ENCODE data around the gene RB1. TPM values are rescaled to one million over a fixed set of nuclear protein-coding genes. Genes with fewer than 3 reads are reported as not detected.

Gene RB1
- total RNA-seq, 4 donors from 2014 or later, result 28.4 to 33.2 (median 29.9) TPM

GRCh38 chr13:48492470-48493065 is 189.0 kb downstream of the RB1 start:
- Histone ChIP-seq H3K4me1 (peaks cover 0 to 25% (median 17%) of the 10 kb centered on the region in 4 donors), H3K4me3 (peak overlapping the region; percentile 7 to 28 (median 15)), H3K27ac (replicated peaks in 1 of 4) (peak overlapping the region; percentile 41 to 65 (median 54)), H3K27me3 (no peaks in the 10 kb centered on the region), H3K36me3 (peaks cover 0 to 16% (median 3%) of the 10 kb centered on the region in 4 donors), H3K9me3 (no peaks in the 10 kb centered on the region)
- TF ChIP-seq POLR2AphosphoS5 (IDR thresholded peaks at IDR 0.05), result peak; percentile 60 to 69
- TF ChIP-seq, protein P1, sequence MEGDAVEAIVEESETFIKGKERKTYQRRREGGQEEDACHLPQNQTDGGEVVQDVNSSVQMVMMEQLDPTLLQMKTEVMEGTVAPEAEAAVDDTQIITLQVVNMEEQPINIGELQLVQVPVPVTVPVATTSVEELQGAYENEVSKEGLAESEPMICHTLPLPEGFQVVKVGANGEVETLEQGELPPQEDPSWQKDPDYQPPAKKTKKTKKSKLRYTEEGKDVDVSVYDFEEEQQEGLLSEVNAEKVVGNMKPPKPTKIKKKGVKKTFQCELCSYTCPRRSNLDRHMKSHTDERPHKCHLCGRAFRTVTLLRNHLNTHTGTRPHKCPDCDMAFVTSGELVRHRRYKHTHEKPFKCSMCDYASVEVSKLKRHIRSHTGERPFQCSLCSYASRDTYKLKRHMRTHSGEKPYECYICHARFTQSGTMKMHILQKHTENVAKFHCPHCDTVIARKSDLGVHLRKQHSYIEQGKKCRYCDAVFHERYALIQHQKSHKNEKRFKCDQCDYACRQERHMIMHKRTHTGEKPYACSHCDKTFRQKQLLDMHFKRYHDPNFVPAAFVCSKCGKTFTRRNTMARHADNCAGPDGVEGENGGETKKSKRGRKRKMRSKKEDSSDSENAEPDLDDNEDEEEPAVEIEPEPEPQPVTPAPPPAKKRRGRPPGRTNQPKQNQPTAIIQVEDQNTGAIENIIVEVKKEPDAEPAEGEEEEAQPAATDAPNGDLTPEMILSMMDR (IDR thresholded peaks at IDR 0.05), result no peak
- no peak for TF ChIP-seq EP300 (IDR thresholded peaks at IDR 0.05)
- 51% methylated on average over 16 of the region's 16 CpGs for WGBS
- DNase-seq (ENCODE audit: extremely low spot score), result no peak
- intact Hi-C loops (cut with DNase I), result no loop called here

DNA sequence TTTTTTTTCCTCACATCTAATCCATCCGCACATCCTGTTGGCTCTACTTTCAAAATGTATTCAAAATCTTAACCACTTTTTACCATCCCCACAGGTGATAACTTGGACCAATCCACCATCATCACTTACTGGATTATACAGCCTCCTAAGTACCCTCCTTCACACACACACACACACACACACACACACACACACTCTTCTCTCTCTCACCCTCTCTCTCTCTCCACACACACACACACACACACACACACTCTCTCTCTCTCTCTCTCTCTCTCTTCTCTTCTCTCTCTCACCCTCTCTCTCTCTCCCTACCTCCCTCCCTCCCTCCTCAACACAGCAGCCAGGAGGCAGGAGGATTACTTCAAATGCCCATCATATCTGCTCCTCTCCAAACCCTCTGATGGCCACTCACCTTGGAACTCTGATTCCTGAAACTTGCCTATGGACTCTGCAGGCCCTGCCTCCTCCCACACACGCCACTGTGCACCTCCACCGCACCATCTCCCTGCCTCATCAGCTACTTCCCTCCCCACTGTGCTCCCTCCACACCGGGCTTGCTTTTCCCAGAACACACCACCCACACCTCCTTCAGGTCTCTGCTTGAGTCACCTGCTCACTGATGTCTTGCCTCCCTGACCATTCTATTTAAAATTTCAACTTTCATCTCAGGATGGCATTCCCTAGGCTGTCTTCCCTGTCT is 189.7 kb downstream of the RB1 start:
- WGBS, result 78% methylated on average over 4 of the region's 4 CpGs
- intact Hi-C loops (cut with DNase I), result no loop called here
- peak overlapping the region in 1 of 4 donors; percentile 7 for H3K4me3 ChIP-seq
- H3K36me3 ChIP-seq, result peaks cover 0 to 15% (median 3%) of the 10 kb centered on the region in 4 donors
- DNase-seq (ENCODE audit: extremely low spot score), result no peak
- peak overlapping the region in 3 of 4 donors; percentile 41 to 65 (median 53) for H3K27ac ChIP-seq (replicated peaks in 1 of 4)
- TF ChIP-seq POLR2AphosphoS5 (IDR thresholded peaks at IDR 0.05), result no peak
- H3K4me1 ChIP-seq, result peaks cover 0 to 25% (median 17%) of the 10 kb centered on the region in 4 donors
- no peaks in the 10 kb centered on the region for H3K9me3 ChIP-seq
- no peaks in the 10 kb centered on the region for H3K27me3 ChIP-seq

DNA sequence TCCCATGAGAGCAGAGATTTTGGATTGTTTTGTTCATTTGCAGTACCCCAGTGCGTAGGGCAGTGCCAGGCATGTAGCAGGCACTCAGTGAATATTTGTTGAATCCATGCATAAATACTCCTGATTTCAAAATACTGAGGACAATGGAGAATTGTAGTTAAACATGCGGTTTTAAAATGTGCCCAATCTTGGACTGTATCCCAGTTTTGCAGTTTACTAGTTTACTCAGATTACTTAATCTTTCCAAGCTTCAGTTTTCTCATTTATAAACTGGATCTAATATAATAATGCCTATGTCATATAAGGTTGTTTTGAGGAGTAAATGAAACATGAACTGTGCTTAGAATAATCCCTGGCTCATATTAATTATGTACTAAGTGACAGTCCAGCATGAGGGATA is 190.3 kb downstream of the RB1 start:
- peaks cover 0 to 16% (median 3%) of the 10 kb centered on the region in 4 donors for H3K36me3 ChIP-seq
- H3K27ac ChIP-seq (replicated peaks in 1 of 4), result no peak overlapping the region
- no peaks in the 10 kb centered on the region for H3K27me3 ChIP-seq
- TF ChIP-seq POLR2A (IDR thresholded peaks at IDR 0.05; ENCODE audit: low read depth) (no peak), EP300 (IDR thresholded peaks at IDR 0.05) (no peak), POLR2AphosphoS5 (IDR thresholded peaks at IDR 0.05) (no peak)
- TF ChIP-seq, protein P1 (IDR thresholded peaks at IDR 0.05), result no peak
- 85% methylated on average over 2 of the region's 2 CpGs for WGBS
- H3K9me3 ChIP-seq, result no peaks in the 10 kb centered on the region
- intact Hi-C loops (cut with DNase I), result no loop called here
- H3K4me3 ChIP-seq, result no peak overlapping the region
- peaks cover 0 to 25% (median 17%) of the 10 kb centered on the region in 4 donors for H3K4me1 ChIP-seq
- no peak for DNase-seq (ENCODE audit: extremely low spot score)

DNA sequence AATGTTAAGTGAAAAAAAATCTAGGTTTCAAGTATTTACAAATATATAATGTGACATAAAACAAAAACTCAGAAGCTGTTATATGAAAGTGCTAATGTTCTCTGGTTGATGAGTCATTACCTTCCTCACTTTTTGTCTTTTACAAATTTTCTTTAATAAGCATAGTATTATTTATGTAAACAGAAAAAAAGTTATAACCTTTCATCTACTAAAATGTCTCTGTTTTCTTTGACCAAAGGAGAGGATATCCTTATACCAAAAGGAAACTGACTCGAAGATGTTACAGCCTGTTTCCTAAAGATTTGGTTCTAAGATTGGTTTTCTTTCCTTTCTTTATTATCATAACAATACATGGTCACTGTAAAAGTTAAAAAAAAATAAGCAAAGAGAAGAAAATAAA is 191.3 kb downstream of the RB1 start:
- H3K4me1 ChIP-seq, result peaks cover 0 to 25% (median 17%) of the 10 kb centered on the region in 4 donors
- intact Hi-C loops (cut with DNase I), result no loop called here
- TF ChIP-seq, protein P1 (IDR thresholded peaks at IDR 0.05), result no peak
- TF ChIP-seq POLR2A (IDR thresholded peaks at IDR 0.05; ENCODE audit: low read depth) (no peak), EP300 (IDR thresholded peaks at IDR 0.05) (no peak), POLR2AphosphoS5 (IDR thresholded peaks at IDR 0.05) (no peak)

More for the DNA sequence above, 191.3 kb downstream of the RB1 start:
- Histone ChIP-seq H3K9me3 (no peaks in the 10 kb centered on the region), H3K27ac (replicated peaks in 1 of 4) (no peak overlapping the region), H3K36me3 (peaks cover 0 to 24% (median 2%) of the 10 kb centered on the region in 4 donors), H3K4me3 (no peak overlapping the region), H3K27me3 (no peaks in the 10 kb centered on the region)
- 70% methylated on average over 1 of the region's 1 CpG for WGBS
- DNase-seq (ENCODE audit: extremely low spot score), result no peak
